OCI-LY7 (cell line): ENCODE results near the gene ORMDL1. TPM values are rescaled to one million over a fixed set of nuclear protein-coding genes. Genes with fewer than 3 reads are reported as not detected.

Experiments used
- BruUV-seq: library from RNA; stranded (reverse); fragments of 400-500 nt; replicated peaks from 2 replicates; lab custom pipeline; 2021; lab: Mats Ljungman, UMichigan
- CTCF ChIA-PET: fragments of 300-600 bp; sonication (Branson Sonifier 250); formaldehyde crosslinking; loops from one replicate; lab custom pipeline; 2022; ENCODE audit warnings: antibody characterized with exemption; ENCODE audit not compliant: unreplicated experiment; lab: Charles Lee
- POLR2A ChIA-PET: fragments of 300-600 bp; sonication (Branson Sonifier 250); formaldehyde crosslinking; loops from one replicate; lab custom pipeline; 2022; ENCODE audit warnings: antibody characterized with exemption; lab: Charles Lee
- DNase-seq: peaks from one replicate; pipeline ENCODE4 v3.0.0-alpha.2; 2015; ENCODE audit warnings: low spot score
- H2AFZ ChIP-seq: fragments of 200-600 bp; sonication (generic), shearing (Covaris generic); 2 replicates; pipeline ENCODE4 v1.6.1; 2014; ENCODE audit warnings: mild to moderate bottlenecking, antibody characterized with exemption, low read length, moderate library complexity
- H3K27ac ChIP-seq: fragments of 200-600 bp; sonication (generic); 2 replicates; pipeline ENCODE4 v1.5.1; 2014; ENCODE audit warnings: mixed run types, low read depth, mild to moderate bottlenecking, moderate library complexity, low read length, inconsistent platforms; ENCODE audit not compliant: poor library complexity, severe bottlenecking
- H3K36me3 ChIP-seq: fragments of 200-600 bp; sonication (generic); 2 replicates; pipeline ENCODE4 v1.6.1; 2014; ENCODE audit warnings: mild to moderate bottlenecking, antibody characterized with exemption, low read length, moderate library complexity, mixed read lengths; ENCODE audit not compliant: insufficient read depth
- H3K4me1 ChIP-seq: fragments of 200-600 bp; sonication (generic); 2 replicates; pipeline ENCODE4 v1.5.1; 2014; ENCODE audit warnings: mild to moderate bottlenecking, low read length; ENCODE audit not compliant: insufficient read depth, poor library complexity, severe bottlenecking
- H3K4me2 ChIP-seq: fragments of 200-600 bp; sonication (generic); 2 replicates; pipeline ENCODE4 v1.6.1; 2014; ENCODE audit warnings: mild to moderate bottlenecking, low read length
- H3K4me3 ChIP-seq: fragments of 200-600 bp; sonication (generic); 2 replicates; pipeline ENCODE4 v1.5.1; 2014; ENCODE audit warnings: mild to moderate bottlenecking, low read depth, low read length; ENCODE audit not compliant: poor library complexity, severe bottlenecking
- H3K79me2 ChIP-seq: fragments of 200-600 bp; sonication (generic); 2 replicates; pipeline ENCODE4 v1.6.1; 2016; ENCODE audit warnings: low read depth, mild to moderate bottlenecking, low read length, moderate library complexity, mixed read lengths; ENCODE audit not compliant: insufficient read depth
- H3K9me2 ChIP-seq: fragments of 200-600 bp; sonication (generic); 2 replicates; pipeline ENCODE4 v1.6.1; 2016; ENCODE audit warnings: mild to moderate bottlenecking, low read length, mixed read lengths; ENCODE audit not compliant: insufficient read depth
- H3K9me3 ChIP-seq: fragments of 200-600 bp; sonication (generic); 2 replicates; pipeline ENCODE4 v1.6.1; 2014; ENCODE audit warnings: mild to moderate bottlenecking, mixed run types, low read length, mixed read lengths
- H4K20me1 ChIP-seq: fragments of 200-600 bp; sonication (generic); 2 replicates; pipeline ENCODE4 v1.6.1; 2014; ENCODE audit warnings: mild to moderate bottlenecking, antibody characterized with exemption, low read length, moderate library complexity, mixed read lengths; ENCODE audit not compliant: insufficient read depth
- EZH2phosphoT487 ChIP-seq: fragments of 200-600 bp; sonication (generic); IDR thresholded peaks from 2 replicates; pipeline ENCODE4 v1.6.1; 2018; ENCODE audit warnings: low read depth, borderline replicate concordance, mild to moderate bottlenecking, mixed run types, antibody characterized with exemption, low read length, moderate library complexity, mixed read lengths
- intact Hi-C: fragments of 100-400 bp; cut with micrococcal nuclease; formaldehyde crosslinking; loops from one replicate; pipeline ENCODE4 v1.10.0; 2022; ENCODE audit not compliant: unreplicated experiment
- total RNA-seq, 2 experiments: library from RNA; depleted of rRNA in 1 of 2; stranded (reverse); fragments of >200 nt in 1 of 2; shearing (Covaris generic) in 1 of 2; gene quantifications; 2 replicates each; pipeline ENCODE4 v1.2.3, GENCODE V29; 2014 to 2022
- TF ChIP-seq, protein P1 (sequence below): fragments of 200-600 bp; sonication (generic); conservative IDR thresholded peaks from 2 replicates; pipeline ENCODE4 v1.5.1; 2014; ENCODE audit warnings: mild to moderate bottlenecking, antibody characterized with exemption, low read length, moderate library complexity, mixed read lengths

Gene ORMDL1
- total RNA-seq, 2 experiments from 2014 or later, result 59.3 to 65.7 TPM

GRCh38 chr2:189726271-189726670 is 57.9 kb downstream of the ORMDL1 start:
- H3K4me1 ChIP-seq, result no peaks in the 10 kb centered on the region
- intact Hi-C loops, result no loop called here
- no peak overlapping the region for H3K4me2 ChIP-seq
- no peaks in the 10 kb centered on the region for H3K36me3 ChIP-seq
- DNase-seq, result no peak
- TF ChIP-seq EZH2phosphoT487, result no peak
- TF ChIP-seq, protein P1, sequence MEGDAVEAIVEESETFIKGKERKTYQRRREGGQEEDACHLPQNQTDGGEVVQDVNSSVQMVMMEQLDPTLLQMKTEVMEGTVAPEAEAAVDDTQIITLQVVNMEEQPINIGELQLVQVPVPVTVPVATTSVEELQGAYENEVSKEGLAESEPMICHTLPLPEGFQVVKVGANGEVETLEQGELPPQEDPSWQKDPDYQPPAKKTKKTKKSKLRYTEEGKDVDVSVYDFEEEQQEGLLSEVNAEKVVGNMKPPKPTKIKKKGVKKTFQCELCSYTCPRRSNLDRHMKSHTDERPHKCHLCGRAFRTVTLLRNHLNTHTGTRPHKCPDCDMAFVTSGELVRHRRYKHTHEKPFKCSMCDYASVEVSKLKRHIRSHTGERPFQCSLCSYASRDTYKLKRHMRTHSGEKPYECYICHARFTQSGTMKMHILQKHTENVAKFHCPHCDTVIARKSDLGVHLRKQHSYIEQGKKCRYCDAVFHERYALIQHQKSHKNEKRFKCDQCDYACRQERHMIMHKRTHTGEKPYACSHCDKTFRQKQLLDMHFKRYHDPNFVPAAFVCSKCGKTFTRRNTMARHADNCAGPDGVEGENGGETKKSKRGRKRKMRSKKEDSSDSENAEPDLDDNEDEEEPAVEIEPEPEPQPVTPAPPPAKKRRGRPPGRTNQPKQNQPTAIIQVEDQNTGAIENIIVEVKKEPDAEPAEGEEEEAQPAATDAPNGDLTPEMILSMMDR, result no peak
- BruUV-seq, result no TSS peak
- H4K20me1 ChIP-seq, result no peaks in the 10 kb centered on the region
- POLR2A ChIA-PET, result no interaction called here
- H3K79me2 ChIP-seq, result no peaks in the 10 kb centered on the region
- no peaks in the 10 kb centered on the region for H3K9me3 ChIP-seq
- no peak overlapping the region for H3K4me3 ChIP-seq
- H3K27ac ChIP-seq, result no peak overlapping the region
- H3K9me2 ChIP-seq, result no peaks in the 10 kb centered on the region
- CTCF ChIA-PET, result no interaction called here
- no peak overlapping the region for H2AFZ ChIP-seq

GRCh38 chr2:189723192-189723591 is 60.9 kb downstream of the ORMDL1 start:
- Histone ChIP-seq H3K4me1 (no peaks in the 10 kb centered on the region), H3K36me3 (no peaks in the 10 kb centered on the region), H3K4me3 (no peak overlapping the region), H3K9me2 (no peaks in the 10 kb centered on the region), H3K27ac (no peak overlapping the region), H3K9me3 (no peaks in the 10 kb centered on the region), H4K20me1 (no peaks in the 10 kb centered on the region), H2AFZ (no peak overlapping the region), H3K79me2 (no peaks in the 10 kb centered on the region), H3K4me2 (no peak overlapping the region)
- BruUV-seq, result no TSS peak
- ChIA-PET POLR2A (interaction anchor here (0.6 to 1.0 kb wide), 4 partner anchors 8 to 280 kb away, joined by 3 to 5 read pairs (median 4); no protein-coding TSS in a partner anchor), CTCF (no interaction called here)
- DNase-seq, result no peak
- intact Hi-C loops, result no loop called here
- no peak for TF ChIP-seq EZH2phosphoT487
- TF ChIP-seq, protein P1, result no peak

Other genes with a start within 250 kb of the ORMDL1 start
- not detected in 2 replicates for gene SLC40A1, start 203.6 kb downstream of the ORMDL1 start, total RNA-seq (2014; rRNA removed; shearing (Covaris generic))
- not detected in 2 replicates for gene SLC40A1, start 203.6 kb downstream of the ORMDL1 start, total RNA-seq (2022)
- 36.3 and 36.8 TPM in 2 replicates for gene ASNSD1, start 122.9 kb downstream of the ORMDL1 start, total RNA-seq (2014; rRNA removed; shearing (Covaris generic))
- 31.9 TPM in 2 replicates for gene ASNSD1, start 122.9 kb downstream of the ORMDL1 start, total RNA-seq (2022)
- 1.3 and 2.9 TPM in 2 replicates for gene ANKAR, start 109.7 kb downstream of the ORMDL1 start, total RNA-seq (2014; rRNA removed; shearing (Covaris generic))
- 2.0 and 3.0 TPM in 2 replicates for gene ANKAR, start 109.7 kb downstream of the ORMDL1 start, total RNA-seq (2022)
- gene OSGEPL1, start 21.5 kb downstream of the ORMDL1 start, total RNA-seq (2014; rRNA removed; shearing (Covaris generic)), result 8.7 and 10.4 TPM in 2 replicates
- 10.4 and 12.8 TPM in 2 replicates for gene OSGEPL1, start 21.5 kb downstream of the ORMDL1 start, total RNA-seq (2022)
- gene PMS1, start 111 bp upstream of the ORMDL1 start, total RNA-seq (2014; rRNA removed; shearing (Covaris generic)), result 31.2 and 37.3 TPM in 2 replicates
- 66.6 and 72.2 TPM in 2 replicates for gene PMS1, start 111 bp upstream of the ORMDL1 start, total RNA-seq (2022)